Natural killer cell (primary cell): ENCODE data around the gene CTIF. TPM values are rescaled to one million over a fixed set of nuclear protein-coding genes. Genes with fewer than 3 reads are reported as not detected.

Experiments
- ATAC-seq, 3 donors: fragments of 150-1000 bp in 2 of 3; fragments of 200-7000 bp in 1 of 3; cut with Tn5 transposase; 1 replicate in 1 of 3; 2 replicates in 2 of 3; pipeline ENCODE4 v1.10.0; 2021; ENCODE audit warnings: mild to moderate bottlenecking in 2 of 3, moderate library complexity in 2 of 3
- DNase-seq, 2 donors: peaks; one replicate each; pipeline versions ENCODE4 v3.0.0 to v3.0.0-alpha.2; 2013 to 2021; ENCODE audit warnings: mixed read lengths in 1 of 2
- H3K27ac ChIP-seq: one replicate; pipeline ENCODE4 v1.5.1; 2013; ENCODE audit warnings: mild to moderate bottlenecking, low read length
- H3K27me3 ChIP-seq: one replicate; pipeline ENCODE4 v1.6.1; 2013; ENCODE audit warnings: low read length; ENCODE audit not compliant: control insufficient read depth, insufficient read depth
- H3K36me3 ChIP-seq: one replicate; pipeline ENCODE4 v1.6.1; 2013; ENCODE audit warnings: low read length; ENCODE audit not compliant: control insufficient read depth, insufficient read depth
- H3K4me1 ChIP-seq: one replicate; pipeline ENCODE4 v1.6.1; 2013; ENCODE audit warnings: low read length; ENCODE audit not compliant: control insufficient read depth, insufficient read depth
- H3K4me3 ChIP-seq: one replicate; pipeline ENCODE4 v1.5.1; 2013; ENCODE audit warnings: low read length
- H3K9me3 ChIP-seq: one replicate; pipeline ENCODE4 v1.6.1; 2013; ENCODE audit warnings: low read length; ENCODE audit not compliant: control insufficient read depth, insufficient read depth
- H3K27ac Mint-ChIP-seq, 2 donors: one replicate each; pipeline ENCODE4 v1.8.0; 2022; ENCODE audit warnings: mild to moderate bottlenecking in 2 of 2, mixed read lengths in 2 of 2, moderate library complexity in 1 of 2
- H3K27me3 Mint-ChIP-seq, 2 donors: one replicate each; pipeline ENCODE4 v1.8.0; 2022; ENCODE audit warnings: low read depth in 2 of 2, mixed read lengths in 2 of 2
- H3K36me3 Mint-ChIP-seq: one replicate; pipeline ENCODE4 v1.8.0; 2022; ENCODE audit warnings: mixed read lengths
- H3K4me1 Mint-ChIP-seq, 2 donors: one replicate each; pipeline ENCODE4 v1.8.0; 2022; ENCODE audit warnings: mixed read lengths in 2 of 2
- H3K4me3 Mint-ChIP-seq: one replicate; pipeline ENCODE4 v1.8.0; 2022; ENCODE audit warnings: mild to moderate bottlenecking, moderate library complexity, mixed read lengths
- H3K9me3 Mint-ChIP-seq, 2 donors: one replicate each; pipeline ENCODE4 v1.8.0; 2022; ENCODE audit warnings: mixed read lengths in 2 of 2
- CTCF ChIP-seq: fragments of 200-600 bp; IDR thresholded peaks from one replicate; pipeline ENCODE4 v1.8.0; 2022; ENCODE audit warnings: antibody characterized with exemption
- WGBS: methylation state at CpG from one replicate; pipeline ENCODE4 v1.1.7; 2013; ENCODE audit warnings: missing lambda C conversion rate; ENCODE audit not compliant: insufficient coverage; 5-methylcytosine and 5-hydroxymethylcytosine counted together
- intact Hi-C: fragments of 100-400 bp; cut with micrococcal nuclease; formaldehyde crosslinking; loops from one replicate; pipeline ENCODE4 v1.14.2; 2022
- total RNA-seq, 4 donors: library from RNA; stranded (reverse); fragments of 120-200 nt in 1 of 4; gene quantifications; one replicate each; pipeline versions ENCODE4 v1.2.3 to v1.2.4, GENCODE V29; 2013 to 2022

The CTIF gene
- total RNA-seq, 3 donors from 2014 or later (not counting 1 experiment from before 2014, with no cell fraction given), result 6.9 to 10.2 (median 8.2) TPM

GRCh38 chr18:48860269-48861180 is 321.7 kb downstream of the CTIF start:
- Mint-ChIP-seq H3K4me1 (peaks cover 24 to 29% of the 10 kb centered on the region in 2 donors), H3K27me3 (no peaks in the 10 kb centered on the region), H3K9me3 (no peaks in the 10 kb centered on the region), H3K27ac (no peak overlapping the region), H3K4me3 (no peak overlapping the region), H3K36me3 (no peaks in the 10 kb centered on the region)
- Histone ChIP-seq H3K9me3 (no peaks in the 10 kb centered on the region), H3K36me3 (no peaks in the 10 kb centered on the region), H3K27ac (no peak overlapping the region), H3K27me3 (no peaks in the 10 kb centered on the region), H3K4me1 (peaks cover 12% of the 10 kb centered on the region), H3K4me3 (no peak overlapping the region)
- DNase-seq, result no peak
- TF ChIP-seq CTCF, result no peak
- intact Hi-C loops, result no loop called here
- ATAC-seq, result no peak
- 96% methylated on average over 28 of the region's 28 CpGs for WGBS

- peaks cover 6% of the 10 kb centered on the region for H3K4me1 ChIP-seq
- WGBS, result 87% methylated on average over 15 of the region's 15 CpGs
- no peak overlapping the region for H3K4me3 Mint-ChIP-seq
Measured at GRCh38 chr18:48861181-48861708, 322.4 kb downstream of the CTIF start.

GRCh38 chr18:48862132-48862531 is 323.3 kb downstream of the CTIF start:
- H3K4me1 ChIP-seq, result peaks cover 7% of the 10 kb centered on the region
- Mint-ChIP-seq H3K4me3 (no peak overlapping the region), H3K9me3 (no peaks in the 10 kb centered on the region), H3K27ac (no peak overlapping the region), H3K4me1 (peaks cover 10 to 23% of the 10 kb centered on the region in 2 donors), H3K36me3 (no peaks in the 10 kb centered on the region), H3K27me3 (no peaks in the 10 kb centered on the region)
- no peak overlapping the region for H3K4me3 ChIP-seq
- TF ChIP-seq CTCF, result no peak
- H3K36me3 ChIP-seq, result no peaks in the 10 kb centered on the region
- H3K27me3 ChIP-seq, result no peaks in the 10 kb centered on the region
- 98% methylated on average over 14 of the region's 16 CpGs for WGBS
- intact Hi-C loops, result no loop called here
- H3K27ac ChIP-seq, result no peak overlapping the region
- DNase-seq, result no peak
- no peak for ATAC-seq
- H3K9me3 ChIP-seq, result no peaks in the 10 kb centered on the region

More at GRCh38 chr18:48861181-48861708, 322.4 kb downstream of the CTIF start:
- no peak for TF ChIP-seq CTCF
- H3K27ac Mint-ChIP-seq, result no peak overlapping the region
- H3K9me3 Mint-ChIP-seq, result no peaks in the 10 kb centered on the region
- H3K36me3 ChIP-seq, result no peaks in the 10 kb centered on the region
- H3K27ac ChIP-seq, result no peak overlapping the region
- peaks cover 16 to 22% of the 10 kb centered on the region in 2 donors for H3K4me1 Mint-ChIP-seq
- no peaks in the 10 kb centered on the region for H3K27me3 ChIP-seq
- H3K9me3 ChIP-seq, result no peaks in the 10 kb centered on the region
- no peaks in the 10 kb centered on the region for H3K27me3 Mint-ChIP-seq
- intact Hi-C loops, result no loop called here
- no peak for DNase-seq
- H3K36me3 Mint-ChIP-seq, result no peaks in the 10 kb centered on the region
- ATAC-seq, result no peak
- no peak overlapping the region for H3K4me3 ChIP-seq
